Measurements from ENCODE around the gene RANBP1.

DNA sequence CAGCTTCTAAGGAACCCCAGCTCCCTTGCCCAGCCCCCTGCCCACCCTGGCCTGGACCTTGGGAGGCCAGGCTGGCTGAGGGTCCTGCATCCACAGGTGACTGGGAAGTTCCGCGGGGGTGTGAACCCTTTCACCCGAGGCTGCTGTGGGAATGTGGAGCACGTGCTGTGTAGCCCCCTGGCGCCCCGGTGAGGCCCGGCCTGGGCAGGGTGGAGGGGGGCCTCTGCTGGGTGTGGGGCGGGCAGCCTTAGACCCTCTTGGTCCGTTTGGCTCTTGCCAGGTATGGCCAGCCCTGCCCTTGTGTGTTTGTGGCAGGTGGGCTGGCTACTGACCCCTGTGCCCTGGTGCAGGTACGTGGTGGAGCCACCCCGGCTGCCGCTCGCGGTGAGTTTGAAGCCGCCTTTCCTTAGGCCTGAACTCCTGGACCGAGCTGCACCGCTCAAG is 24.6 kb downstream of the RANBP1 start:
- TF ChIP-seq KLF13 (CRISPR knock-in tag; IDR thresholded peaks at IDR 0.05) (no peak), KLF11 (CRISPR knock-in tag; IDR thresholded peaks at IDR 0.05) (no peak), SMARCE1 (IDR thresholded peaks at IDR 0.05; ENCODE audit: borderline replicate concordance) (no peak), HNRNPH1 (optimal IDR thresholded peaks at IDR 0.05; ENCODE audit: low read depth, low read length) (no peak)
- TF ChIP-seq, protein P1, sequence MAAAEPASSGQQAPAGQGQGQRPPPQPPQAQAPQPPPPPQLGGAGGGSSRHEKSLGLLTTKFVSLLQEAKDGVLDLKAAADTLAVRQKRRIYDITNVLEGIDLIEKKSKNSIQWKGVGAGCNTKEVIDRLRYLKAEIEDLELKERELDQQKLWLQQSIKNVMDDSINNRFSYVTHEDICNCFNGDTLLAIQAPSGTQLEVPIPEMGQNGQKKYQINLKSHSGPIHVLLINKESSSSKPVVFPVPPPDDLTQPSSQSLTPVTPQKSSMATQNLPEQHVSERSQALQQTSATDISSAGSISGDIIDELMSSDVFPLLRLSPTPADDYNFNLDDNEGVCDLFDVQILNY (CRISPR knock-in tag; conservative IDR thresholded peaks at IDR 0.05) = no peak
